GM12864 (cell line): ENCODE measurements around the gene TAF1L.

Source experiments
- DNase-seq: peaks from one replicate; pipeline ENCODE4 v3.0.0-alpha.2; 2011; ENCODE audit warnings: low read depth
- H3K4me3 ChIP-seq: 2 replicates; pipeline ENCODE4 v1.5.1; 2011; ENCODE audit warnings: mild to moderate bottlenecking, low read depth, low read length, control low read depth
- TF ChIP-seq, protein P1 (sequence below): IDR thresholded peaks from 2 replicates; pipeline ENCODE4 v1.5.1; 2011; ENCODE audit warnings: low read depth, mild to moderate bottlenecking, moderate library complexity, low read length, control low read depth, inconsistent platforms; ENCODE audit errors: missing control alignments

Gene TAF1L, protein sequence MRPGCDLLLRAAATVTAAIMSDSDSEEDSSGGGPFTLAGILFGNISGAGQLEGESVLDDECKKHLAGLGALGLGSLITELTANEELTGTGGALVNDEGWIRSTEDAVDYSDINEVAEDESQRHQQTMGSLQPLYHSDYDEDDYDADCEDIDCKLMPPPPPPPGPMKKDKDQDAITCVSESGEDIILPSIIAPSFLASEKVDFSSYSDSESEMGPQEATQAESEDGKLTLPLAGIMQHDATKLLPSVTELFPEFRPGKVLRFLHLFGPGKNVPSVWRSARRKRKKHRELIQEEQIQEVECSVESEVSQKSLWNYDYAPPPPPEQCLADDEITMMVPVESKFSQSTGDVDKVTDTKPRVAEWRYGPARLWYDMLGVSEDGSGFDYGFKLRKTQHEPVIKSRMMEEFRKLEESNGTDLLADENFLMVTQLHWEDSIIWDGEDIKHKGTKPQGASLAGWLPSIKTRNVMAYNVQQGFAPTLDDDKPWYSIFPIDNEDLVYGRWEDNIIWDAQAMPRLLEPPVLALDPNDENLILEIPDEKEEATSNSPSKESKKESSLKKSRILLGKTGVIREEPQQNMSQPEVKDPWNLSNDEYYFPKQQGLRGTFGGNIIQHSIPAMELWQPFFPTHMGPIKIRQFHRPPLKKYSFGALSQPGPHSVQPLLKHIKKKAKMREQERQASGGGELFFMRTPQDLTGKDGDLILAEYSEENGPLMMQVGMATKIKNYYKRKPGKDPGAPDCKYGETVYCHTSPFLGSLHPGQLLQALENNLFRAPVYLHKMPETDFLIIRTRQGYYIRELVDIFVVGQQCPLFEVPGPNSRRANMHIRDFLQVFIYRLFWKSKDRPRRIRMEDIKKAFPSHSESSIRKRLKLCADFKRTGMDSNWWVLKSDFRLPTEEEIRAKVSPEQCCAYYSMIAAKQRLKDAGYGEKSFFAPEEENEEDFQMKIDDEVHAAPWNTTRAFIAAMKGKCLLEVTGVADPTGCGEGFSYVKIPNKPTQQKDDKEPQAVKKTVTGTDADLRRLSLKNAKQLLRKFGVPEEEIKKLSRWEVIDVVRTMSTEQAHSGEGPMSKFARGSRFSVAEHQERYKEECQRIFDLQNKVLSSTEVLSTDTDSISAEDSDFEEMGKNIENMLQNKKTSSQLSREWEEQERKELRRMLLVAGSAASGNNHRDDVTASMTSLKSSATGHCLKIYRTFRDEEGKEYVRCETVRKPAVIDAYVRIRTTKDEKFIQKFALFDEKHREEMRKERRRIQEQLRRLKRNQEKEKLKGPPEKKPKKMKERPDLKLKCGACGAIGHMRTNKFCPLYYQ (N-terminal part only)

DNA sequence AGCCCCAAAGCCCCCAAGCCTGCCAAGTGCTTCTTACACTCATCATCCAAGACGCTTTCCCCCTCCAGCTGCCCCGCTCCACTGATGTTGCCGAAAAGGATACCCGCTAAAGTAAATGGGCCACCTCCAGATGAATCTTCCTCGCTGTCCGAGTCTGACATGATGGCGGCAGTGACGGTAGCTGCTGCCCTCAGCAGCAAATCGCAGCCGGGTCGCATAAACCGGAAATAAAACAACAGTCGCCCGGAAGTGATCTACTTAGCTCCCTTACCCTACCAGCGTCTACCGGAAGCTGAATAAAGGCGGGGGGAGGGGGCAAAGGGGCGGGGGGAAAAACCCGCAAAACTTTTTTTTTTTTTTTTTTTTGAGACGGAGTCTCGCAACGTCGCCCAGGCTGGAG lies at the start of gene TAF1L:
TAF1L (minus strand) TSS at position 308 of the 400 bp plus-strand sequence; CDS start at position 218, 90 bp downstream.
- no peak for DNase-seq
- TF ChIP-seq, protein P1, sequence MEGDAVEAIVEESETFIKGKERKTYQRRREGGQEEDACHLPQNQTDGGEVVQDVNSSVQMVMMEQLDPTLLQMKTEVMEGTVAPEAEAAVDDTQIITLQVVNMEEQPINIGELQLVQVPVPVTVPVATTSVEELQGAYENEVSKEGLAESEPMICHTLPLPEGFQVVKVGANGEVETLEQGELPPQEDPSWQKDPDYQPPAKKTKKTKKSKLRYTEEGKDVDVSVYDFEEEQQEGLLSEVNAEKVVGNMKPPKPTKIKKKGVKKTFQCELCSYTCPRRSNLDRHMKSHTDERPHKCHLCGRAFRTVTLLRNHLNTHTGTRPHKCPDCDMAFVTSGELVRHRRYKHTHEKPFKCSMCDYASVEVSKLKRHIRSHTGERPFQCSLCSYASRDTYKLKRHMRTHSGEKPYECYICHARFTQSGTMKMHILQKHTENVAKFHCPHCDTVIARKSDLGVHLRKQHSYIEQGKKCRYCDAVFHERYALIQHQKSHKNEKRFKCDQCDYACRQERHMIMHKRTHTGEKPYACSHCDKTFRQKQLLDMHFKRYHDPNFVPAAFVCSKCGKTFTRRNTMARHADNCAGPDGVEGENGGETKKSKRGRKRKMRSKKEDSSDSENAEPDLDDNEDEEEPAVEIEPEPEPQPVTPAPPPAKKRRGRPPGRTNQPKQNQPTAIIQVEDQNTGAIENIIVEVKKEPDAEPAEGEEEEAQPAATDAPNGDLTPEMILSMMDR = no peak
- H3K4me3 ChIP-seq = no peak within 1 kb of the TSS

DNA sequence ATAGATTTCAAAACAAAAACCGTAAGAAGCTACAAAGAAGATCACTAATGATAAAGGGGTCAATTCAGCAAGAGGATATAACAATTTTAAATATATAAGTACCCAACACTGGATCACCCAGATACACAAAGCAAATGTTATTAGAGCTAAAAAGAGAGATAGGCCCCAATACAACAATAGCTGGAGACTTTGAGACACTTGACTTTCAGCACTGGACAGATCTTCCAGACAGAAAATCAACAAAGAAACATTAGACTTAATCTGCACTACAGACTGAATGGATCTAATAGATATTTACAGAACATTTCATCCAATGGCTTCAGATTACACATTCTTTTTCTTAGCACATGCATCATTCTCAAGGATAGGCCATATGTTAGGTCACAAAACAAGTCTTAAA lies 46.3 kb upstream of the TAF1L start:
- TF ChIP-seq, protein P1 = no peak
- DNase-seq = no peak
- no peak overlapping the region for H3K4me3 ChIP-seq

DNA sequence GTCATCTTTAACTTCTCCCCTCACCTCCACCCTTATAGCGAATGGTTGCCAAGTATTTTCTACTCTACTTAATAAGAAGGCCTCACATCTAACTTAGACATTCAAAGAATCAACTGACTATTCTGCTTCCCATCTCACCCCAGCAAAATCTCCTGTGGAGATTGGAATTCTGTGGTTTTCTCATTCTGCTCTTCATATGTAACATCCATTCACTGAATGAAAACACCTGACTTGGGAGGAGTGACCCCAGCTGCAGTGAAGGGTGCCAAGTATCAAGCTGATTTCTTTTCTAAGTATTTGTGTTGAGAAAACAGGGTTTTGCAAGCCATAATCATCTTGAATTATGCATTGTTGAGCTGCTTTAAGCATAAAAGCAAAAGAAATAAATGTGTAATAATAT lies 42.5 kb upstream of the TAF1L start:
- TF ChIP-seq, protein P1 = no peak
- H3K4me3 ChIP-seq = no peak overlapping the region
- no peak for DNase-seq

DNA sequence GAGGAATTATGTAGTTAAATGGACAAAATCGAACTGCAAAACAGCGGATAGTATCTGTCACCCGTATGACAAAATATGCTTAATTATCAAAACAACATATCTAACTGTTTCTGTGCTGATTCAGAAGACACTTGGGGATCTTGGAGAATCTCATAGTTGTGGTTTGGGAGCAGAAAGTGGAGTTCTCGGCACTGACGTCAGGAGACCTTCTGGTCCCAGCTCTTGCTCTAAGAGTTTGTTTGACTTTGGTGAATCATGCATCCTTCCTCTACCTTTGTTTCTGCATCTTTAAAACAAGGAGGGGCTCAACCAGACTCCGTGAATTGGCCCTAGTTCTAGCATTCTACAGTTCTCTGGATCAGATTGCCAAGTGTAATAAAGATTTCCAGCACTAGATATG lies 37.0 kb upstream of the TAF1L start:
- no peak for DNase-seq
- TF ChIP-seq, protein P1 = no peak
- H3K4me3 ChIP-seq = no peak overlapping the region

DNA sequence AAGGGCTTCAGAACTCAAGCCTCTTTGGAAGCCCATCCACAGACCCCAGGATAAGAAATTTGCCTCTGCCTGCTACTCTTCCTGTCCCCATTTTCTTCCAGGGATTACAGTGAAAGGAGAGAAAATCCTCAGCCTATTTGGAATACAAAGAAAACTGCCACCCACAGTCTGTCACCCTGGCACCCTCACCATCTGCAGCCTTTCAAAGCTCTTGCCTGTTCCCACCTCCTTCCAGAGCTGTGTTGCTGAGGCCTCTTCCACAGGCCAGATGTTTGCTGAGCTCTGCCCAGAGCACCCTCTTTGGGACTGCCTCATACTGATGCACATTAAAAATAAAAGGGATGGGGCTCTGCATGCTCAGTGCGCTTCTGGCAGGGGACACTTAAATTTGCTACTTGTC lies 35.9 kb upstream of the TAF1L start:
- no peak overlapping the region for H3K4me3 ChIP-seq
- TF ChIP-seq, protein P1 = no peak
- DNase-seq = no peak

DNA sequence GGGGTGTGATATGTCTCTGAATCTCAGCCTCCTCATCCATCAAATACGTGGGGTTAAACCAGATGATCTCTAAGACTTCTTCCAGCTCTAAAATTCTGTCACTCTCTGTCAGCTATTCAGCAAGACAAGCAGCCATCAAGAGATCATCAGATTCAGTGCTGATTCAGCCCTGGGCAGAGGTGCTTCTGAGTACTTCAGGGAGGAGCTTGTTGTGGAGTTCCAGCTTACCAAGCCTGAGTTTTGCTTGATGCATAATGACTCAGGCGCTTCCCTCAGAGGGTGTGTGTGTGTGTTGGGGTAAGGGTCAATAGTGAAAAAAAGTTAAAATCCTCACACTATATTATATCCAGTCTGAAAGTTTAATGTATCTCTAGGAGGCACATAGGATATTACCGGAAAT lies 29.6 kb upstream of the TAF1L start:
- DNase-seq = no peak
- H3K4me3 ChIP-seq = no peak overlapping the region
- TF ChIP-seq, protein P1 = no peak
